Activated CD4-positive, alpha-beta T cell treated with anti-CD3 and anti-CD28 coated beads for 1 hour (primary cell): Measurements from ENCODE around the gene CANX.
"Not testable (repeated sequence)": the region's sequence is repeated elsewhere in the genome, so short reads cannot be mapped to it uniquely, and the experiment has no call there.

Experiments
- DNase-seq: peaks from one replicate; pipeline ENCODE4 v3.0.0-alpha.2; 2020

Gene CANX, protein sequence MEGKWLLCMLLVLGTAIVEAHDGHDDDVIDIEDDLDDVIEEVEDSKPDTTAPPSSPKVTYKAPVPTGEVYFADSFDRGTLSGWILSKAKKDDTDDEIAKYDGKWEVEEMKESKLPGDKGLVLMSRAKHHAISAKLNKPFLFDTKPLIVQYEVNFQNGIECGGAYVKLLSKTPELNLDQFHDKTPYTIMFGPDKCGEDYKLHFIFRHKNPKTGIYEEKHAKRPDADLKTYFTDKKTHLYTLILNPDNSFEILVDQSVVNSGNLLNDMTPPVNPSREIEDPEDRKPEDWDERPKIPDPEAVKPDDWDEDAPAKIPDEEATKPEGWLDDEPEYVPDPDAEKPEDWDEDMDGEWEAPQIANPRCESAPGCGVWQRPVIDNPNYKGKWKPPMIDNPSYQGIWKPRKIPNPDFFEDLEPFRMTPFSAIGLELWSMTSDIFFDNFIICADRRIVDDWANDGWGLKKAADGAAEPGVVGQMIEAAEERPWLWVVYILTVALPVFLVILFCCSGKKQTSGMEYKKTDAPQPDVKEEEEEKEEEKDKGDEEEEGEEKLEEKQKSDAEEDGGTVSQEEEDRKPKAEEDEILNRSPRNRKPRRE

DNA sequence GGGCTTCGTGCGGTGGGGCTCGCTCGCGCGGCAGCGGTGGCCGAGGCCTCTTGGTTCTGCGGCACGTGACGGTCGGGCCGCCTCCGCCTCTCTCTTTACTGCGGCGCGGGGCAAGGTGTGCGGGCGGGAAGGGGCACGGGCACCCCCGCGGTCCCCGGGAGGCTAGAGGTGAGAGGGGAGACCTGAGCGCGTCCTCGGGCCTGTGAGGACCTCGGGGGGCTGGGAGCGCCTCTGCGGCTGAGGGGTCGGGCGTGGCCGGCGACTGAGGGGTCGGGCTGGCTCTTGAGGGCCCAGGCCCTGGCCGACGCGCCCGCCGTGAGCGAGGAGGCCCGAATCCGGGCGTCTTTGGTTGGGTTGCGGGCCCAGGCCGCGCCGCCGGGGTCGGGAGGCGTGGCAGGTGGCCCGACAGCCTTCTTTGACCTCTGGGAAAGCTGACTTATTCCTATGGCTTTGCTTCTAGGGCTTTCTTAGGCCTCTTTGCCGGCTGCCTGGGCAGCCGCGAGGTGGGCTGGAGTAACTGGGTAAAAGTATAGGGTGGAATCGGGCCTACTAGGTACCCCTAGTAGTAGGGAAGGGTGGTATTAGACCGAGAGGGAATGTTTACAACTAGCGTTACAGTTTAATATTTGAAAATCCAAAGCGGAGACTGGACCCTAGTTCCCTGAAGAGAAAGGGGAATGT, at the start of gene CANX:
CANX (plus strand) TSS at position 33 of the 681 bp plus-strand sequence. CDS start 6,715 bp downstream, outside the sequence.
- no peak for DNase-seq

DNA sequence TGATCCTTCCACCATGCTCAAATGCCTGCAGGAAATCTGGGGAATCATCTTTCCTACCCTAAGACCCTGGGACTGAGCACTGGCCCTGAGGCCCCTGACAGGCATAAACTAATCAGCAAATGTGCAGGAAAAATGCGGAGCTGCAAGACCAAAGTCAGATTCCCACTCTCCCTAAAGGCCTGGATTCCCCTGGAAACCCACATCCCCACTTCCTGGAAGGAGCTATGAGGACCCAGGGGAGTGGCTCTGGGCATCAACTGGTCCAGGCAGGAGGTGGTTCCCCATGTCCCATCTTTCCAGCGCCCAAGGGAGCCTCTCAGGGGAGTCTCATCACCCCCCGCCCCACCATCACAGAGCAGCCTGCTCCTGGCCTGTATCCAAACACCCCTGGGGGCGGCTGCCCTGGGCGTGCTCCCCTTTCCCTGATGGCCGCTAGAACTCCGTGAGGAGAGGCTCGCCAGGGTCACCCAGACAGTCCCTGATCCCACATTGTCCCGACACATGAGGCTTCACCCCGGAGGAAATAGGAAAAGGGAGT, 49.5 kb upstream of the CANX start:
- not testable (repeated sequence) for DNase-seq

DNA sequence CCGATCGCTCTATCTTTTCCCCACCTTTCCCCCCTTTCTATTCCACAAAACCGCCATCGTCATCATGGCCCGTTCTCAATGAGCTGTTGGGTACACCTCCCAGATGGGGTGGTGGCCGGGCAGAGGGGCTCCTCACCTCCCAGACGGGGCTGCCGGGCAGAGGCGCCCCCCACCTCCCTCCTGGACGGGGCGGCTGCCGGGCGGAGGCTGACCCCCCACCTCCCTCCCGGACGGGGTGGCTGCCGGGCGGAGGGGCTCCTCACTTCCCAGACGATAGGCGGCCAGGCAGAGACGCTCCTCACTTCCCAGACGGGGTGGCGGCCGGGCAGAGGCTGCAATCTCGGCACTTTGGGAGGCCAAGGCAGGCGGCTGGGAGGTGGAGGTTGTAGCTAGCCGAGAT, 48.5 kb upstream of the CANX start:
- DNase-seq: not testable (repeated sequence)

DNA sequence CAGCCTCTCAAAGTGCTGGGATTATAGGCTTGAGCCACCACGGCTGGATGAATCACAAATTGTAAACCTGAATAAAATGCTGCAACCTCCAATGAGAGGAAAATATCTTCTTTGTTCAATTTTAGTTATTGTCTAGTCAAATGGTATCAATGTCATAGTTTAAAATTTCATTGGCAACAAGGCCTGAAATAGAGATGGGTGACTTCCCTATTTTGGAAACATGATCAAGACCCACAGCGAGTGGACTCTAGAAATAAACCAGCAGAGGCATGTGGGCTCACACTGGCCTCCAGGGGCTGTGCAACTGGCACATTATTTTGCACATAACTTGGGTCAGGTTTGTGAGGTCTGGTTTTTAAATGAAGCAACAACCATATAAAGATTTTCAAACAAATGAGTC, 45.6 kb upstream of the CANX start:
- not testable (repeated sequence) for DNase-seq

DNA sequence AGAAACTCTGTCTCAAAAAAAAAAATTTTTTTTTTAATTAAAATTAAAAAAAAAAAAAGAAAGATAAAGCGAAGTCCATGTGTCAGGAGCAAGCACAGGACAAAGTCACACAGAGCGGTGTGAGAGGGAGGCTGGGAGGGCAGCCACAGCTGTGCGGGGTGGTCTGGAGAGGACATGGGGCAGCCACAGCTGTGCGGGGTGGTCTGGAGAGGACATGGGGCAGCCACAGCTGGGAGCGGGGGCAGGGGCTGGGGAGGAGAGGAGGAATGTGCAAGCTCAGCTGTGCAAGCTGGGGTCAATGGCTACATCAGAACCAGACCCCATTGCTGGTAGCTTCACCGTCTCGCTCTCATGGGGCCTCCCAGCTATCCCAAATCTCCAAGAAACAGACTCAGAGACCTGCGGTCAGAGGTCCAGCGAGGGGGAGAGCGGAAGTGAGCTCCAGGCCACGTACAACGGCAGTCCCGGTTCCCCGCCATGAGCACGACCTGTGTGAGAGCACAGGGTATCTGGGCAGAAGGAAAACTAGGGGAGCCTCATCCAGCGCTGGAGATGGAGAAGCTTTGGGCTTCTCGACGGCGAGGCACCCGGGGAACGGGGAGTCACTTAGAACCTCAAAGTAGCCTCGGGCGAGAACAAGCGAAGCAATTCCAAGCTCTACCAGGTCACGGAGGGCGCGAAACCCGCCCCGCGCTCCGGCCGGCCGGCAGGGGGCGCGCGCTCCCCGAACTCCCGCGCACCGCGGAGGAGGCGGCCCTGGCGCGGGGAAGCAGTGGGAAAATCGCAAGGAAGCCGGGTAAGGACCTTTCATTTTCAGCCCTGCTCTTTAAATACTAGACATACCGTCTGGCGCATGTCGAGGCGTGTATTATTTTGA, 41.2 kb upstream of the CANX start:
- DNase-seq: not testable (repeated sequence)

DNA sequence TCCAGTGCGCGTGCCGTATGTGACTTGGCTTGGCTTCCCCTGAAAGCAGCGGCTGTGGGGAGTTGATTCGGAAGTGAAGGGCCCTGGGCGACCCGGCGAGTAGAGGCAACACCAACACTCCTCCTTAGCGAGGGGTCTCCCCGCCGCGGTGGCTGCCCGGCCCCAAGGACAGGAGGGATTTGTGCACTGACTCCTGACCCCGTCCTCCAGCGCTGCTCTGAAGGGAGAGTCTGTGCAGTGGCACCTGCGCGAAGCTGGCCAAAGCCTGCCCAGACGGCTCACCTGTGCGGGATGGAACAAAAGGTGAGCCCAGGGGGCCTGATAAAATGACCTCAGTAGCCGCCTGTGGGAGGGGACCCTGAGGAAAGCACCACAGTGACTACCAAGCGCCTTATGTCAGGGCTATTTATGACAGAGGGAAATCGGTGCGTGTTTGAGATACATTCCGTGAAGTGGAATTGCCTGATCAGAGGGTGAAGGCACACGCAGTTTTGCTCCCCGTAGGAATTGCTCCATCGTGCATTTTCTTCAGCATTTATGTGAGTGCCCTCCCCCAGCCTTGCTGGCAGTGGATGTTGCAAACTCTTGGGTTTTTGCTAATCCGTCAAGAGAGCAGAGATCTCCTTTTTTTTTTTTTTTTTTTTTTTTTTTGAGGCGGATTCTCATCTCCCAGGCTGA, 40.4 kb upstream of the CANX start:
- DNase-seq: not testable (repeated sequence)

DNA sequence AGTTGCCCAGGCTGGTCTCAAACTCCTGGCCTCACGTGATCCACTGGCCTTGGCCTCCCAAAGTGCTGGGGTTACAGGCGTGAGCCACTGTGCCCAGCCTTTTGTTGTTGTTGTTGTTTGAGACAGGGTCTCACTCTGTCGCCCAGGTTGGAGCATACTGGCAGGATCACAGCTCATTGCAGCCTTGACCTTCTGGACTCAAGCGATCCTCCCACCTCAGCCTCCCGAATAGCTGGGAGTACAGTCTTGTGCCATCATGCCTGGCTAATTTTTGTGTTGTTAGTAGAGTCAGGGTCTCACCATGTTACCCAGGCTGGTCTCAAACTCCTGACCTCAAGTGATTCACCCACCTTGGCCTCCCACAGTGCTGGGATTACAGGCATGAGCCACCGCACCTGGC, 37.1 kb upstream of the CANX start:
- not testable (repeated sequence) for DNase-seq

DNA sequence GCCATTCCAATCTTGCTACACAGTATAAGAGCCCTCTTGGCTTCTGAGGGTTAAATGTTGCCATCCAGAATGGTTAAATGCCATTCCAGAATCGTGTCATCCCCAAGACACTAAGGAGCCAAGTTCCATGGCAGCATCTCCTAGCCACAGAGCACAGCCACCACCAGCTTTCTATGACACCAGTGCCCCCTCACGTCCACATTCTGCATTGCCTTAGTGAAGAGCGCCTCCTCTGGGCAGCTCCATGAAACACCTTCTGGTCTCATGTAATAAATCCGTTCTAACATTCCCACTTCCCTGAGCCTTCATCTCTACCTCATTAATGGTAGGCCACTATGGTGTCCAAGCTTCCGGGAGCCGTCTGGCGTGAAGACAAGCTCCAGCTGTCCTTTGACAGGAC, 30.4 kb upstream of the CANX start:
- no peak for DNase-seq

DNA sequence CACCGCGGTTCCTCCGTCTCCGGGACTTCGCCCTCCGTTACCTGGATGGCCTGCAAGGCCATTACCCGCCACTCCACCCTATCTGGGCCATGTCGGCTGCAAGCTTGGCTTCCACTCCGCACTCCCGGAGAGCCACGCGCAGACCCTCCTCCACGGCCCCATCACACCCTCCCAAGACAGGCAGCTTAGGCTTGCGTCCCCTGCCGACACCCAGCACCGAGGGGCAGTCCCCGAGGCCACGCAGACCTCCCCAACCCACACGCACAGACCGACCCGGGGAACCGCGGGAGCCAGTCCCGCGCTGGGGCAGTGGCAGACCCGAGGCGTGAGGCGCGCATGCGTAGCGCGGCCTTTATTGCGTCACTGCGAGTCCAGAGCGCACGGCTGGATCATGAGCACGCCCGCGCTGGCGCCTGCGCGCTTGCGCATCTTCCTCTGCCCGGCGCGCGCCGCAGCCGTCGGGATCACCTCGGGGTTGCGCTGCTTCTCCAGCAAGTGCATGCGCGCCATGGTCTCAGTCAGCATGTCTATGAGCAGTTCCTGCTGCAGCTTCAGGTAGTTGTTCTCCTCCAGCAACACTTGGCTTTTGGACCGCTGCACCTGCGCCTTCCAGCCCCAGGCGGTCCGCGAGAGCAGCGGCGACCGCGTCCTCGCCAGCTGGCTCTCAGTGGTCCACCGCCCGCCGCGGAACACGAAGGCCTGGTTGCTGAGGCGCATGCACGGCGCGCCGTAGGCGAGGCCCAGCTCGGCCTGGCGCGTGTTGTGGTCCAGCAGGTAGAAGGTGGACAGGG, 20.3 kb upstream of the CANX start:
- peak; percentile 88 for DNase-seq

DNA sequence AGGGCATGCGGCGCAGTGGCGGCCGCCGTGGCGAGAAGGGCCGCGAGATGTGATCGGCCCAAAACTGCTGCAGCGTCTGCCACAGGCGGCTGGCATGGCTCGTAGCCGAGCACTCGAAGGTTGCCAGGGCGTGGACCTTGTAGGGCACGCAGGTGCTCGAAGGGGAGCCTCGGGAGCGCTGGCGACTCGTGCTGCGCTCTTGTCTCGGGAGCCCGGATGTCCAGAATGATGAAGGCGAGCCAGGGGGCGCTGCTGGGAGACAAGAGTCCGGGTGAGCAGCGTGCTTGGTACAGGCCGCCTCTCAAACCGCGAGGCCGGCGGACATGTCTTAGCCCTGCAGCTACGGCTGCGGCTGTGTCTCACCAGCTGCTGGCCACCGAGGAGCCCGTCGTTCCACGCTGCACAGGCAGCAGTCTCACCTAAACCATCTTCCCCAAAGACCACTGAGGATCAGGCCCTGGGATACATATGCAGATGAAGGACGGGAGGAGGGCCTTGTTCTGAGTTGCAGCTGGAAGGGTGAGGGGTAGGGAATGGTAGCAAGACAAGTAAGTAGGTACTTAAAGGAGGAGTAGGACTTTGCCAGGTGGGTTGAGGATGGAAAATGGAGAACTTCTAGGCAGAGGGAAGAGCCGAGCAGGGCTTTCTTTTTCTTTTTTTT, 19.6 kb upstream of the CANX start:
- peak; percentile 42 for DNase-seq

DNA sequence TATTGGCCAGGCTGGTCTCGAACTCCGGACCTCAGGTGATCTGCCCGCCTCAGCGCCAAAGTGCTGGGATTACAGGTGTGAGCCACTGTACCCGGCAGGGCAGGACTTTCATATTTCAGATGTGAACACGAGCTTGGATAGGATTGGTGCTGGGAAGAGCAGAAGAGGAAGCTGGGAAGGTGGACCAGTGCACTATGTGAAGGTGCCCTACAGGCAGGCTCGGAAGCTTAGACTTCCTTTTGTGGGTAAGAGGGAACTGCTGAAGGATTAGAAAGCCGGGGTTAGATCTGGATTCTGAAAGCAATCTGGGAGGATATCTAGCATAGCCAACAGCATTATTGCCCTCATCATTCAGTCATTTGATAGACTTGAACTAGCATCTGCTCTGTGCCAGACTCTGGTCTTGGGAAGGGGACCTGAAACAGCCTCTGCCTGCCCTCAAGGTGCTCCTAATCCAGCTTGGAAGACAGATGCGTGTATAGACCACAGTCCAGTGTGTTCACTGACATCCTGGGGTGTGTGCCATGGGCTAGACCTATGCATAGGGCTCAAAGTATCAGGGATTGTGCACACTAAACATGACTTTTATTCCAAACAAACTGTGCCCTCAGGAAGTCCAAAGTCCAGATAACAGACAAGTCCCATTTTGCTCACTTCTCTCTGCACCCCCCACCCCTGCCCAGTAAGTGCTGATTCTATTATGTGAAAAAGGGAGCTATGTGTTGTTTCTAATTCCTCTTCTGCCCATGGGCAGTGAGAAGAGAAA, 18.6 kb upstream of the CANX start:
- no peak for DNase-seq

DNA sequence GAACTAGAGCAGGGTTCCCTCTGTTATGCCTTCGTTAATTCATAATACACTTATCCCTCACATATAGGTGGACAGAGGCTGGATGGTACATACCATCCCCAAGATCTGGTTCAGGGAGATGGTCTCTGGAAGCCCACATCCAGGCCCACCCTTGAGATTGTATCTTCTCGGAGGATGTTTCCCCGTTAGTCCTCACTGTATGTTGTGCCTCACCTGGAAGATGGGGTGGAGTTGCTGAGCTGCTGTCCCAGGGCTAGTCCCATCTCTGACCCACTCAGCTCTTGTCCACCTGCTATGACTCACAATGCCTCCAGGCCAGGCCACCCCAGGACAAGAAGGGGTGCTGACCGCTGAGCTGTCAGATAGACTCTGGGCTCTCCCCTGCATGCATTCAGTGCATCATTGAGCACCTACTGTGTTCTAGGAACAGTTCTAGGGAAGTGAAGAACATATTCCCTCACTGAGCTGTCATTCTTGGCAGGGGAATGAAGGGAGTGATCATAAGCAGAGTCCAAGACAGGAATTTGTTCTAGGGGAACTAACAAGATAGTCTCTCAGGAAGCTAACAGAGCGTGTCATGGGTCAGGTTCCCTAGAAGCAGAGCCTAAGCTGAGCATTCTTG, 17.9 kb upstream of the CANX start, which contains the start of gene CBY3:
CBY3 (minus strand) TSS at position 255 of the 622 bp plus-strand sequence; CDS start at position 139, 116 bp downstream.
- DNase-seq: no peak

DNA sequence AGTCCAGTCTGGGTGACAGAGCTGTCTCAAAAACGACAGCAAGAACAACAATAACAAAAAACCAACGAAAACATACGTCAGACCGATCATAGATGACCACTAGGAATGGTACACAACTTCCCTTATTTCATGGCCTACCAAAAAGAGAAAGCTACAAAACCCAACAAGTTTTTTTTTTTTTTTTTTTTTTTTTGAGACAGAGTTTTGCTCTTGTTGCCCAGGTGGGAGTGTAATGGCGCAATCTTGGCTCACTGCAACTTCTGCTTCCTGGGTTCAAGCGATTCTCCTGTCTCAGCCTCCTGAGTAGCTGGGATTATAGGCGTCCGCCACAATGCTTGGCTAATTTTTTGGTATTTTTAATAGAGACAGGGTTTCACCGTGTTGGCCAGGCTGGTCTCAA, 9.6 kb upstream of the CANX start:
- not testable (repeated sequence) for DNase-seq

DNA sequence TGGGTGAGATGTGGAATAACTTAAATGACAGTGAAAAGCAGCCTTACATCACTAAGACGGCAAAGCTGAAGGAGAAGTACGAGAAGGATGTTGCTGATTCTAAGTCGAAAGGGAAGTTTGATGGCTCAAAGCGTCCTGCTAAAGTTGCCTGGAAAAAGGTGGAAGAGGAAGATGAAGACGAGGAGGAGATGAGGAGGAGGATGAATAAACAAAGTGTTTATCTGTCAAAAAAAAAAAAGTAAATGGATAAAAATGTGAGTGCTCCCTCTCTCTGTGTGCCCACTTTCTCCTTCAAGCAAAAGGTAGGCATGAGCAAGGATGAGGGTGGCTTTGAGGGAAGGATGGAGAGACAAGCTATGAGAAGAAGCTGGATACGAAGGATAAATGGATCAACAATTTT, 4.2 kb upstream of the CANX start:
- no peak for DNase-seq

DNA sequence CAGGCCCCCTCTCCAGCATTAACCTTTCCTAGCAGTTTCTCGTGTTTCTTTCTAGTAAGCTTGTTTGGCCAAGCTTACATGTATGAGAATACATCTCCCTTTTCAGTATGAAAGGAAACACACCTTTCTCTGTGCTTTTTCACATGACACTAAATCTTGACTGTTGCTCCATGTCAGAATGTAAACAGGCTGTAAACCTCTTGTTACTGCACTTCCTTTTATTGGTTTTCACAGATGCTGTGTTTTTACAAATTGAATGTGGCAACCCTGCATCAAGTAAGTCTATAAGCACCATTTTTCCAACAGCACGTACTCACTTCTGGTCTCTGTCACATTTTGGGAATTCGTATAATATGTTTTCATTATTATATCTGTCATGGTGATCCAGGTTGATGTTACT, 2.2 kb upstream of the CANX start:
- DNase-seq: no peak

DNA sequence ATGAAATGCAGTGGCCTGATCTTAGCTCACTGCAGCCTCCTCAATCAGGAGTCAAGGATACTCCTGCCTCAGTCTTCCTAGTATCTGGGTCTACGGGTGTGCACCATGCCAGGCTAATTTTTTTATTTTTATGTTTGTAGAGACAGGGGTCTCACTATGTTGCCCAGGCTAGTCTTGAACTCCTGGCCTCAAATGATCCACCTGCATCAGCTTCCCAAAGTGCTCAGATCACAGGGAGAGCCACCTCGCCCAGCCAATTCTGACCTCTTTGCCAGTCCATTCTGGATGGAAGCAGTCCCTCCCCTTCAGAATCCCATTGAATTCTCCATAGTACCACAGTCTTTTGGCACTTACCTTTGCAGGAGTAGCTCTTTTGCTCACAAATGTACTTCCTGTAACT, 1.7 kb upstream of the CANX start:
- DNase-seq: no peak

DNA sequence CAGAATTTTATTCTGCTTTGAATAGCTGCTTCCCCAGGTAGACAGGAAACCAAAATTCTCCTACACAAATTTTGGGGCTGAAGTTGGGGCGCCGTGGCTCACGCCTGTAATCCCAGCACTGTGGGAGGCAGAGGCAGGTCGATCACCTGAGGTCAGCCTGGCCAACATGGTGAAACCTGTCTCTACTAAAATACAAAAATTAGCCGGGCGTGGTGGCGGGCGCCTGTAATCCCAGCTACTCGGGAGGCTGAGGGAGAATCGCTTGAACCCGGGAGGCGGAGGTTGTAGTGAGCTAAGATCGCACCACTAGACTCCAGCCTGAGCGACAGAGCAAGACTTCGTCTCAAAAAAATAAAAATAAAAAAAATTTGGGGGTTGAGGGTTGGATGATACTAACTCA, 1.2 kb upstream of the CANX start:
- DNase-seq: not testable (repeated sequence)

DNA sequence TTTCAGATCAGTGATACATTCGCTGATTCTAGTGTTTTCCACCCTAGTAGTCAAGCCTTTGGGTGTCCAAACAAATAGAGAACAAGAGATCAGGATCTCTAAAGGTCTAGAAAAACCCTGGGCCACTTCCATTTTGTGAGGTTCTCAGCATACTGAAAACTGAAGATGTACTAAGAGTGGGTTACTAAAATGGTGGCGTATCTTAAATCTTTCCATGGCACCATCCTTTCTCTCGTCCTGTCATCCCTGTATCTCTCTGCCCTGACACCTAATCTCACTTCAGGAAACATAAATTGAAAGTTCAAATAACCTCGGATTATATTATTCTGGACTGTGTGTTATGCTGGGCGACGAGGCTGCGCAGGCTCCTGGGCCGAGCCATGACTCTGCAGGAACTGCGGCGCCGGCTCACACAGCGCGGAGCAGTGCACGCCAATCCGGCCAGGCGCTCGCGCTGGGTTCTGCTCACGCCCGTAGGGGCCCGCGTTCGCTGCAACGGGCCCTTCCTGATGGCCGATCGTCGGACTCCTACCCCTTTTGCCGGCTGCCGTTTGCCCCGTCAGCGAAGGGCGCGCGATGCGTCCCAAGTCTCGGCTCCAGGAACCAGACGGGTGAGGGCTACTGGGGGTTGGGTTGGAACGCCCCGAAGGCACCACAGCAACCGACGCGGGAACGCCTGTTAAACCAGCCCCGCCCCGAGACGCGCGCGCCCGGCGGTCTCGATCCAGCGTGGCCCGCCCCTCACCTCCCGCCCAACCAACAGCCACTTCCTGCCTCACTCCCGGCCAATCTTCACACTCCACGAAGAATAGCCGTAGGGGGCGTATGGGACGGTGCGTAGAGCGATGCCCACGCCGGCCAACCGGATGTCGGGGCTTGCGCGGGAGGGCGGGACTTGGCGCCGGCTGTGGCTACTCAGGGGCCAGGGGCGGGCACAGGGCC, 503 bp upstream of the CANX start:
- peak; percentile 98 for DNase-seq
